ELR (cell line): ENCODE measurements around the gene FGD4.
A peak's percentile ranks its signal among the peaks of the same experiment; 100 is the strongest.
"Not testable (repeated sequence)": the region's sequence is repeated elsewhere in the genome, so short reads cannot be mapped to it uniquely, and the experiment has no call there.

Experiments
- DNase-seq: peaks from one replicate; pipeline ENCODE4 v3.0.0-alpha.2; 2015; ENCODE audit warnings: low read depth

Gene FGD4

DNA sequence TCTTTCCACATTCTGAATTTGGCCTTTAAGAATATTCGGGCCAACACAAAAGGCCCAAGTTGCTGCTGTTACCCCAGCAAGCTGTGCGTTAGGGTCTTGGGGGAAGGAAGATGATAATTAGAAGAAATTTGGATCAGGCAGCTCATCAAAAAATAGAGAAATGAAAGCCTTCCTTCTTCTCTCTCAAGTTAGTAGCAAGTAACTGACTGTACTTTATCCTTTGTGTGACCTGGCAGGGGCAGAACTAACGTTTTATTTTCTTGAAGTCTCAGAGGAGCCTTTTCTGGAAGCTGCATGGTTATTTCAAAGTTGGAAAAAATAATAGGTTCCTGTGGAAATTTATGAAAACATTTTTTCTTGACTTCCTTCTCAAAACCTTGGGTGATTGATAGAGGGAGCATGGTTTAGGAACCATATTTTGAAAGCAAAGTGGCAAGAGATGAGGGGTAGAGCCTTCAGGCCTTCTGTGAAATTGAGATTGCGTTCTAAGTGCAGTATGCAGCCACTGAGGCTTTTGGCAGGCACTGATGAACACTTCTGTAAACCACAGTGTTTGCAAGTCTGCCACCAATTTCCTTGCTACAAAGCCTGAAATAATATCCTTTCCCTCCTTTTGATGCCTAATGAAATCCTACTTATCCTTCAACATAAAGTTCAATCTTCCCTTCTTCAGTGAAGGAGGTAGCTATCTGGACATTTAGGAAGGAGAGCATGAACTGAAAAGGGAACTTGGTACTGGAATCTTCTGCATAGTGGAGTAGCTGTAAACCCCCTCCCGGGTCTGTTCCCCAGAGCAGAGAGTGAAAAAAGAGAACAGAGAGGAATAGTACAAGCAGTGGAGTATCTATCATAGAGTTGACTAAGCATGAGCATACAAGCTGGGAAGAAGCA, 123.2 kb downstream of the FGD4 start:
- DNase-seq: no peak

DNA sequence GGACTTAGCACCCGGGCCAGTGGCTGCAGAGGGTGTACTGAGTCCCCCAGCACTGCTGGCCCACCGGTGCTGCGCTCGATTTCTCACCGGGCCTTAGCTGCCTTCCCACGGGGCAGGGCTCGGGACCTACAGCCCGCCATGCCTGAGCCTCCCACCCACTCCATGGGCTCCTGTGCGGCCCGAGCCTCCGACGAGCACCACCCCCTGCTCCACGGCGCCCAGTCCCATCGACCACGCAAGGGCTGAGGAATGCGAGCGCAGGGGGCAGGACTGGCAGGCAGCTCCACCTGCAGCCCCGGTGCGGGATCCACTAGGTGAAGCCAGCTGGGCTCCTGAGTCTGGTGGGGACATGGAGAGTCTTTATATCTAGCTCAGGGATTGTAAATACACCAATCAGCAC, 126.4 kb downstream of the FGD4 start:
- not testable (repeated sequence) for DNase-seq

DNA sequence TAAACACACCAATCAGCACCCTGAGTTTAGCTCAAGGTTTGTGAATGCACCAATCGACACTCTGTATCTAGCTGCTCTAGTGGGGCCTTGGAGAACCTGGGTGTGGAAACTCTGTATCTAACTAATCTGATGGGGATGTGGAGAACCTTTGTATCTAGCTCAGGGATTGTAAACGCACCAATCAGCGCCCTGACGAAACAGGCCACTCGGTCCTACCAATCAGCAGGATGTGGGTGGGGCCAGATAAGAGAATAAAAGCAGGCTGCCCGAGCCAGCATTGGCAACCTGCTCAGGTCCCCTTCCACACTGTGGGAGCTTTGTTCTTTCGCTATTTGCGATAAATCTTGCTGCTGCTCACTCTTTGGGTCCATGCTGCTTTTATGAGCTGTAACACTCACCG, 127.0 kb downstream of the FGD4 start:
- not testable (repeated sequence) for DNase-seq

GRCh38 chr12:32532422-32532821, 133.1 kb downstream of the FGD4 start:
- DNase-seq: no peak

DNA sequence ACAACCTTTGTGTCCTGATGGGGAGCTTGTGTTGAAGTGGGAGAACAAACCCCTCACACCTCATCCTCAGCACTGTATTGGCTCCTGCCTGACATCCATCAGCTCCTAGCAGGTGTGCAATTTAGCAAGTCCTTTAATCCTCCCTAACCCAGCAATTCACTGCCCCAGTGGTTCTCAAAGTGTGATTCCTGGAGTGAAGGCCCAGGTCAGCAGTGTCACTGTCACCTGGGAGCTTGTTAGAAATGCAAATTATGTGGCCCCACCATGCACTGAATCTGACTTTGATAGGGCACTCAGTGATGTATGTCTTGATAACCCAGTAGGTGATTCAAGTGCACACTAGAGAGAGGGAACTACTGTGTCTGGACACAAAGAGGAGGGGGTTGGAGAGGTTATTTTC, 133.6 kb downstream of the FGD4 start:
- DNase-seq: no peak

DNA sequence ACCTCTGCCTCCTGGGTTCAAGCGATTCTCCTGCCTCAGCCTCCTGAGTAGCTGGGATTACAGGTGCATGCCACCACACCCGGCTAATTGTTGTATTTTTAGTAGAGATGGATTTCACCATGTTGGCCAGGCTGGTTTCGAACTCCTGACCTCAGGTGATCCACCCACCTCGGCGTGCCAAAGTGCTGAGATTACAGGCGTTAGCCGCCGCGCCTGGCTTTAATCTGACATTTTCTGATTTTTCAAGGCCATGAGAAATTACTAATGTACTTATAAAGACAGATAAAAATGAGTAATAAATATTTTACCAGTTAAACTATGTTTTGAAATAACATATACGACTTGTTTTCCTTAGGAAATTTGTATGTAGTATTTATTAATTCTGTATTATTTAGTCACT, 134.1 kb downstream of the FGD4 start:
- not testable (repeated sequence) for DNase-seq

GRCh38 chr12:32533971-32534590, 134.7 kb downstream of the FGD4 start:
- peak; percentile 80 for DNase-seq

- DNase-seq: no peak
Observed at GRCh38 chr12:32534698-32535097, 135.3 kb downstream of the FGD4 start.

DNA sequence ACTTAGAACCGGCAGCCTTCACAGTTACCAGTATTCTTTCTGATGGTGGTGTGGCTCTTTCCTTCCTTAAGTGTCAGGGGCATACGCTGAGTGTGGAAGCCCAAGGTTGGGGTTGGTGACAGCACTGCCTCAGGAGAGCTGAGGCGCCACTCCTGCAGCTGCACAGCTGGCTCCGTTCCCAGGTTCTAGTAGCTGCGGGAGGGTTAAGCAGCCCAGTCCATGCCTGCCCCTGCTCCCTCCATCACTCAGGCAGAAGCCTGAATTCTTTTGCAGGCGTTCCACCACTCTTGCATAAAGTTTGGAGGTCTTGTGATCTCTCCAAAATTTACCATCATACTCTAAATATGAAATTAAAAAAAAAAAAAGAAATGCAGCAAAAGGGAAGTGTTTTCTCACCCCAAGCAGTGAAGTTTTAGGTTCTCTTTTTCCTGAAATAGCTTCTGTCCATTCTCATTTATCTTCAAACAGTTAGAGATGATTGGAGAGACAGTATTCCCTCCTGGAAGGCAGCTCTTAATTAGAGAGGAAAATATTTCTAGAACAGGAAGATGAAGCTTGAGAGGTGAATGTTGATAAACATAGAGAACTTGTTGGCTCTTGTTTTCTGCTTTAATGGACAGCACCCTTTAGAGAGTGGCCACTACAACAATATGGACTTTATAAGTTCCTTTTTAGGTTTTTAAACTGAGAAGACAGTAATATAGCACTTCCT, 136.1 kb downstream of the FGD4 start:
- DNase-seq: peak; percentile 68

DNA sequence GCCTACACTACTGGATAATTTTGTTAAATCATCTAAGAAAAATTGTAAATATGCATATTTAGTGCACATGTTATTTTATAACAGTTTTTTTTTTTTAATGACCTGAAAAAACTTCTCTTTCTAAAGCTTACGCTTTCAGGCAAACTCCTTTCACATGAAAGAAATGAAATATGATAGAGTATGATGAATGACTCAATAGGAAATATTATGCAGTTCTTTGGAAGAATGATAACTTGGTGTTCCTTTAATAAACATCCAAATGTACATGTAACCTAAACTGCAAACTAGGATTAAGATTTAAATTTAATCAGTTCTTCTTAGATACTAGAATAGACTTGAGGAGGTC, 136.6 kb downstream of the FGD4 start:
- DNase-seq: no peak

DNA sequence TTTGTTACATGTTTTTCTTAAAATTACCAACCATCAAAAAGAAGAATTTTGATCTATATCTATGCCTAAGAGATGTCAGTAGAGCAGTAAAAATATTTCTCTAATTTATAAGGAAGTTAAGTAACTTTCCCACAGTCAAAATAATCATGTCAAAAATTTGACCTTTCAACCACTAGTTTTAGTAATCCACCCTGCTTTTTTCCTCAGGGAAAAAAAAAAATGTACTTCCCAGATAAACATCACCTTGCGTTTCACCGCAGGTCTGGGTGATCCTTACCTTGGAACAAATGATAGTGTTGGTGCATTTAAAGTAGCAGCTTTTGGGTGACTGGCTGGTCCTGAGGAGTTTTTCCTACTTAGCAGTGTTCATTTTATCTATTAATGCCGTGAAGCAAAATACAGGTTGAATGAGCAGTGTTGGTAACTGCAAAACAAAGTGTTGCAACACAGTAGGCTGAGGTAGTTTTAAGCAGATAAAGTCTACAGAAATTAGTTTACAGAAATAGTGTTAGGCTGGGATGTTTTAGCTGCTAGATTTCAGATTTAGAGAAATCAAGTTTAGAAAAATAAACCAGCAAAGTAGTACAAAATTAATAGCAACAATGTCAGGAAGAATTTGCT, 142.5 kb downstream of the FGD4 start:
- no peak for DNase-seq

DNA sequence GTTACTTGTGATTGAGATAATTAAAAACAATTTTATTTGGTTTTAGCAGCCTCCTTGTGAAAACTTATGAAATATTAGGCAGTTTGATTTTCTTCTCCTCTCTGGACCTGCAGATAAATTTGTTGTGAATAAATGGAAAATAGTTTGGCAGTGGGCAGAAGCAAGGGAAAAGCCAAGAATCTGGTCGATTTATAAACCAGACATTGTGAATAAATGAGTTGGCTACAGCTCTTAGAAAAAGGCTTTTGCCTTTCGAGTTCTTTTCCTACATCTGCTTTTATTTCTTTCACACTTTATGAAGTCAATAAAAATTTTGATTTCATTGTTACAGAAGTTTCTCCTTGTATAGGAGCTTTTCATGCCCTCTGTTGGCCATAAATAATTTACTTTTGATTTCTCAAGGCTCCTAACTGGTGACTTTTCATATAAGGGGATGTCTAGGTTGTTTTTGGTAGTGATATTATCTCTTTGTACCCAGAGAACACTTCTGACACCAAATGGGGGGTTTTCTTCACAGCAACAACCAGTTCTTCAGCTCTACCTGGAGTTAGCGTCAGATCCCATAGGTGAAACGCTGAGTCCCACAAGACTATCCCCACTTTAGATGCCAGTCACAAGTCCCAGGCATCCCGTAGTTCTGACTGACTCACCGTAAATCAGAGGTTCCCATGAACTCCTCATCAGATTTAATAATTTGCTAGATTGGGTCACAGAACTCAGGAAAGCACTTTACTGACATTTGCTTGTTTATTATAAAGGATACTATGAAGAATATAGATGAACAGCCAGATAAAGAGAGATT, 143.3 kb downstream of the FGD4 start:
- no peak for DNase-seq

DNA sequence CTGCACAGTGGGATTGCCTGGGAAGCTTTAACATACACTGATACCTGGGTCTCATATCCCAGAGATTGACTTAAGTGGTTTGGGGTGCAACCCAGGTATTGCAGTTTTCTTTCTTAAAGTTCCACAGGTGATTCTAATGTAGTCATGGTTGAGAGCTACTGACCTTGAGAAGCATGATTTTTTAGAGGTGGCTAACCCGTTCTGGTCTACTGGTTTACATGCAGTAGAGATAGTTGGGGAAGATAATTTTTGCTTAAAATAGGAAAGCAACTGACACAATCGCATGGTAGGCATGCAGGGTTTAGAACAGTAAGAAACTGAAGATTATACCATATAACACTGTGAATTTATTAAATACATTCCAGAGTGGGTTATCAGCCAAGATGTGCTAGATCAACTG, 145.5 kb downstream of the FGD4 start:
- DNase-seq: no peak

DNA sequence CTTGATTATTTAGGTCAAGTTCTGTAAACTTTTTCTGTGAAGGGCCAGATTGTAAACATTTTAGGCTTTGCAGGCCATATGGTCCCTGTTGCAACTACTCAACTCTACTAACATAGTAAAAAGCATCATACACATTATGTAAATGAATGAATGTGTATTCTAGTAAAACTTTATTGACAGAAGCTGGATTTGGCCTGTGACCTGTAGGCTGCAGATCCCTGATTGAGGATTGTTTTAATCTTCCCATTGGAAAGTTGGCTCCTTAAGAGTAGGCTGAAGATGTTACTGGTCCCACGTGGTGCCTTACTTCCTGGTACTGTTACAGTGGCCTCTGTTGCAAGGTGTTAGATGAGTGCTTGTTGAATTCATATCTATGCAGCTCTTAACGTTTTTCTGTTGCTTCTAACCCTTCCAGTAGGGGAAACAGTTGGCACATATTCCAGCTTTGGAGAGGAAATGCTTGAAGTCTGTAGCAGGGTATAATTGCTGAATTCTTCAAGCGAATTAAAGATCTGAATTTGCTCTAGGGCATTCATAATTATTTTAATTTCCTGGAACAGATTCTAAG, 146.1 kb downstream of the FGD4 start:
- no peak for DNase-seq

DNA sequence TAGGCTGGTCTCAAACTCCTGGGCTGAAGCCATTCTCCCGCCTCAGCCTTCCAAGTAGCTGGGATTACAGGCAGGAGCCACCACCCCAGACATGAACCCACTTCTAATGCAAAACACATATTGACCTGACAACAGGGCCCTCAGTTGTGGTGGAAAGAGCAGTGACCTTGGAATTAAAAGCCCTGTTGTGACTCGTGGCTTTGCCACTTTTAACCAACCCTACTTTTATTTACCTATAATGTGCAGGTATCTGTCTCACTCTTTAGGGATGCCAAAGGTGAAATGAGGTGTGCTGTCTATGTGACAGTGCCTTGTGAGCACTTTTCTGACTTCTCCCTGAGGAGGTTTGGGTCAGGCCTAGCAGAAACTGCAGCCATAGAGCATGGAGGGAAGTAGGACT, 146.9 kb downstream of the FGD4 start:
- no peak for DNase-seq

DNA sequence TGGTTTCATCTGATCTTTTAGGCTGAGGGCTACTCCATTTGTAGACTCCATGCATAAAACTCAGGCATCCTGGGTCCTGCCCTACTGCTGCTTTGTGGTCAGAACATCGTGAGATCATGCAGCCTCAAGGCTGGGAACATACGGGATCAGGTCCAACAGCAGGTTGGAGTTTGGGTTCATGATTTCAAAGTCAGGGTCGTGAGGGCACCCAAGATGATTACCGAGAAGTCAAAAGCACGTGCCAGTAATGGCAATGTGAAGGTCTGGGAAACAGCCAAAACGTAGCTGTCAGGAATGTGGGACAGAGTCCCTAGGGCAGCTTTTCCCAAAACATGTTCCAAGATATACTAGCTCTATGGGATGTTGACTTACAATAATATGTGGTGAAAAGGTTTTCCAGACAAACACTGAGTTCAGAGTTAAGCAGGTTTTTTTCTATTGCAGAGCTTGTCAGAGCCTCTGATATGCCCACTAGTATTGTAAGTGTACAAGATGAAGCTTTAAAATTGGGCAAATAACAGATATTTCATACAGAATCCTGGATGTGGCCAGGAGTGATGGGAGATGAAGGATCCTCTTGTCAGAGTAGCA, 149.4 kb downstream of the FGD4 start:
- DNase-seq: peak; percentile 20

- DNase-seq: no peak
Observed at GRCh38 chr12:32549675-32550079, 150.3 kb downstream of the FGD4 start.

DNA sequence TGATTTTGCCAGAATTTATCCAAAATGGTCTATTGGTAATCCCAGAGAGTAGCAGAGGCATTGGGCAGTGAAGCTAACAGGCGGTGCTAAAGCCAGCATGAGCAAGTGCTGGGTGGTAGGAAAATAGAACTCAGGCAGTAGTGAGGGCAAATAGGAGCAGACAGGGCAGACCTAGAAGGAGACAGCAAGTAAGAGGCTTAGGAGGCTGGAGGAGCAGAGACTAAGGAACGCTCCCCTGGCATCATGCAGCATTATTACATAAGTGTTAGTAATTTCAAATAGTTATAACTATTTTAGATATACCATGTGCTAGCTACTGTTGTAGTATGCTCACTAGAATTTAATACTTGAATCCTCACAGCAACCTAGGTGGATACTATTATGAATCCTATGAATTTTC, 151.7 kb downstream of the FGD4 start:
- no peak for DNase-seq

DNA sequence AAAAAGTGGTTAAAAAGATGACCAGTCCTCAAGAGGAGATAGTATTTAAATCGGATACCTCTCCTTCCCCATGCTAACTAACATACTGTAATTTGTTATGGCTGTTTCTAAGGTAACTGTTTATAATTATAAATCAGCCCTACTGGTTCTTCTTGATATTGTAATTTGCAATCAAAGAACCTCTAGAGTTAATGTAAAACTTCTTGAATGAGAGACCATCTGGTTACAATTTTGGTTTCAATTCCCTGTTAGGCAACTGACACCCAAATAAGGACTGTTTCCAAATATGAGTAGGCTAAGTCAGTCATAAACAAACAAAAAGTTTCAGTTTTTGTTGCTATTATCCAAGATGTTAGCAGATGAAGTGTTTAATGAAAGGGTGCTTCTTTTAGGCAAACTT, 159.5 kb downstream of the FGD4 start:
- DNase-seq: peak; percentile 37

- no peak for DNase-seq
Observed at GRCh38 chr12:32559434-32559833, 160.1 kb downstream of the FGD4 start.

DNA sequence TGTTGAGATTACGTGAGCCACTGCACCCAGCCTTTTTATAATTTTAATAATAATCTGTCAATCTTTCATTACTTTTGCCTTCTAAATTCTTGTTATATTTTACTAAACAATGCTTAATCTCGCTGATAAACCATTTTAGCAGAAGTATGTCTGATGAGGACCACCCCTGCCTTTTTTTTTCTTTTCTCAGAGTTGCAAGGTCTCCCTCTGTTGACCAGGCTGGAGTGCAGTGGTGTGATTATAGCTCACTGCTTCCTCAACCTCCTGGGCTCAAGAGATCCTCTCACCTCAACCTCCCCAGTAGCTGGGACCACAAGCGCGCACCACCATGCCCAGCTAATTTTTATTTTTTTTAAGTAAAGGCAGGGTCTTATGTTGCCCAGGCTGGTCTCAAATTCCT, 161.2 kb downstream of the FGD4 start:
- no peak for DNase-seq
